HepG2 (cell line): ENCODE data around the gene LTV1. TPM values are rescaled to one million over a fixed set of nuclear protein-coding genes. Genes with fewer than 3 reads are reported as not detected.
A peak's percentile ranks its signal among the peaks of the same experiment; 100 is the strongest.

Experiments used
- ETV5 ChIP-seq: IDR thresholded peaks from 2 replicates; pipeline ENCODE4 v1.6.1; 2018; ENCODE audit warnings: missing biosample characterization, missing genetic modification reagents, inconsistent platforms, borderline replicate concordance
- GABPB1 ChIP-seq: IDR thresholded peaks from 2 replicates; pipeline ENCODE4 v1.6.1; 2016; ENCODE audit warnings: mild to moderate bottlenecking, missing genetic modification reagents, moderate library complexity, missing compliant biosample characterization
- HOXD1 ChIP-seq: sonication (generic); formaldehyde crosslinking; IDR thresholded peaks from 2 replicates; pipeline ENCODE4 v1.5.0; 2020; ENCODE audit warnings: missing genetic modification reagents
- MAFG ChIP-seq: sonication (generic); formaldehyde crosslinking; IDR thresholded peaks from 2 replicates; pipeline ENCODE4 v1.5.1; 2020; ENCODE audit warnings: mild to moderate bottlenecking, missing genetic modification reagents
- NAIF1 ChIP-seq: sonication (generic); formaldehyde crosslinking; IDR thresholded peaks from 2 replicates; pipeline ENCODE4 v1.5.0; 2020; ENCODE audit warnings: mild to moderate bottlenecking, missing genetic modification reagents, borderline replicate concordance
- TBL1XR1 ChIP-seq: fragments of 150-350 bp; IDR thresholded peaks from 2 replicates; pipeline ENCODE4 v1.6.1; 2014; ENCODE audit warnings: borderline replicate concordance, low read length; ENCODE audit not compliant: partially characterized antibody
- TCF7L2 ChIP-seq: IDR thresholded peaks from 2 replicates; pipeline ENCODE4 v1.6.1; 2011; ENCODE audit warnings: mild to moderate bottlenecking, low read depth, low read length, moderate library complexity
- ZBTB1 ChIP-seq: sonication (generic); formaldehyde crosslinking; IDR thresholded peaks from 2 replicates; pipeline ENCODE4 v1.4.0; 2020; ENCODE audit warnings: missing genetic modification reagents, borderline replicate concordance
- ZBTB20 ChIP-seq: sonication (generic); formaldehyde crosslinking; IDR thresholded peaks from 2 replicates; pipeline ENCODE4 v1.8.1; 2023; ENCODE audit warnings: missing genetic modification reagents, low read depth, mild to moderate bottlenecking, borderline replicate concordance
- ZNF296 ChIP-seq: sonication (generic); formaldehyde crosslinking; conservative IDR thresholded peaks from 2 replicates; pipeline ENCODE4 v1.5.0; 2020; ENCODE audit warnings: mild to moderate bottlenecking, missing genetic modification reagents
- ZNF432 ChIP-seq: sonication (generic); formaldehyde crosslinking; IDR thresholded peaks from 2 replicates; pipeline ENCODE4 v1.5.0; 2020; ENCODE audit warnings: missing genetic modification reagents, mild to moderate bottlenecking, borderline replicate concordance
- ZNF790 ChIP-seq: sonication (generic); formaldehyde crosslinking; IDR thresholded peaks from 2 replicates; pipeline ENCODE4 v1.8.0; 2022; ENCODE audit warnings: missing genetic modification reagents, mild to moderate bottlenecking, borderline replicate concordance
- polyA plus RNA-seq, 8 experiments: library from polyadenylated mRNA; depleted of rRNA in 3 of 8; stranded (reverse) in 7 of 8; unstranded in 1 of 8; fragments of >200 nt; fragmentation: Illumina TruSeq in 4 of 8; extraction: Trizol in 4 of 8; gene quantifications; 2 replicates each; pipeline versions ENCODE4 v1.2.1 to v1.2.3, GENCODE V29; 2011 to 2016; ENCODE audit warnings: low read depth in 4 of 8, missing spikeins in 1 of 8, mixed read lengths in 1 of 8; ENCODE audit not compliant: insufficient read depth in 1 of 8
- total RNA-seq, 5 experiments: library from RNA; depleted of rRNA; stranded (reverse); fragments of >200 nt; fragmentation: Illumina TruSeq; extraction: Trizol; gene quantifications; 2 replicates each; pipeline ENCODE4 v1.2.3, GENCODE V29; 2016; ENCODE audit warnings: low read depth in 1 of 5
- TF ChIP-seq, protein P1 (sequence below): sonication (generic); formaldehyde crosslinking; IDR thresholded peaks from 2 replicates; pipeline ENCODE4 v1.4.0; 2020; ENCODE audit warnings: missing genetic modification reagents, borderline replicate concordance
- TF ChIP-seq, protein P2 (sequence below): sonication (generic); formaldehyde crosslinking; IDR thresholded peaks from 2 replicates; pipeline ENCODE4 v1.8.0; 2022; ENCODE audit warnings: mild to moderate bottlenecking, missing genetic modification reagents, moderate library complexity
- TF ChIP-seq, protein P3 (sequence below): sonication (generic); formaldehyde crosslinking; conservative IDR thresholded peaks from 2 replicates; pipeline ENCODE4 v1.4.0; 2020; ENCODE audit warnings: missing genetic modification reagents
- TF ChIP-seq, protein P4 (sequence below): sonication (generic); formaldehyde crosslinking; IDR thresholded peaks from 2 replicates; pipeline ENCODE4 v1.4.0; 2020; ENCODE audit warnings: missing genetic modification reagents, borderline replicate concordance

The LTV1 gene
- total and polyA plus RNA-seq, 2 of the 13 experiments (the other 11 are each of a cell fraction or from before 2014, with no cell fraction given), result 21.1 to 85.8 TPM

DNA sequence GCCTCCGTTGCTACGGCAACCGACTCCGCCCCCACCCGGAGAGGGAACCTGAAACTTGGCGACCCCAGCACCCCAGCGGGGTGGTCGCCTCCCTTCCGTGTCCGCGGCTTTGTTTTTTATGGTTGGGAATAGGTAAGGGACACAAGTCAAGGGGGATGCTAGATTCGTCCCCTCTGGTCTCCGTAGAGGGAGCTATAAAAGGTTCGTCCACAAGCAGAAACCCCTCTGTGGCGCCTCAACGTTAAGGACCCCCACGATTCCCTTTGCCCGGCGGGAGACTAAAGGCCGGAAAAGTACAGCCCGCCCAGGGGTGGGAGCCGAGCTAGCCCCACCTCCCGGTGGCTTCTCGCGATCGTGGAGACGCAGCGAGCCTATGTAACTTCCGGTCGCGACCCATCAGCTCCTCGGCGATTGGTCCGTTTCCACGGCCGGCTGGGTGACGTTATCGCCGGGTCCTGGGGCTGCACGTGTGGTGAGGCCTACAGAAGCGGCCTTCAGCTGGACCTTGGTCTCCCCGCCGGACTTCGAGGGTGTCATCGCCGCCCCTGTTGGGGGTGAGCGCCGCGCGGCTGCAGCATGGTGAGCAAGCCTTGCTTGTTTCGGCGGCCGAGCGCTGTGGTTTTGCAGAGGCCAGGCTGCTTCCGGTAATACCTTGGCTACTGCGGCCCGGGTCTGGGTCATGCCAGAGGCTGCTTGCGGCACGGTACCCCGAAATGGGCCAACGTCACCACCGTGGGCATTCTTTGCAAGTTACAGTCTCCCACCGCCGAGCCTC, at the start of gene LTV1 (continued):
- TF ChIP-seq, protein P1, sequence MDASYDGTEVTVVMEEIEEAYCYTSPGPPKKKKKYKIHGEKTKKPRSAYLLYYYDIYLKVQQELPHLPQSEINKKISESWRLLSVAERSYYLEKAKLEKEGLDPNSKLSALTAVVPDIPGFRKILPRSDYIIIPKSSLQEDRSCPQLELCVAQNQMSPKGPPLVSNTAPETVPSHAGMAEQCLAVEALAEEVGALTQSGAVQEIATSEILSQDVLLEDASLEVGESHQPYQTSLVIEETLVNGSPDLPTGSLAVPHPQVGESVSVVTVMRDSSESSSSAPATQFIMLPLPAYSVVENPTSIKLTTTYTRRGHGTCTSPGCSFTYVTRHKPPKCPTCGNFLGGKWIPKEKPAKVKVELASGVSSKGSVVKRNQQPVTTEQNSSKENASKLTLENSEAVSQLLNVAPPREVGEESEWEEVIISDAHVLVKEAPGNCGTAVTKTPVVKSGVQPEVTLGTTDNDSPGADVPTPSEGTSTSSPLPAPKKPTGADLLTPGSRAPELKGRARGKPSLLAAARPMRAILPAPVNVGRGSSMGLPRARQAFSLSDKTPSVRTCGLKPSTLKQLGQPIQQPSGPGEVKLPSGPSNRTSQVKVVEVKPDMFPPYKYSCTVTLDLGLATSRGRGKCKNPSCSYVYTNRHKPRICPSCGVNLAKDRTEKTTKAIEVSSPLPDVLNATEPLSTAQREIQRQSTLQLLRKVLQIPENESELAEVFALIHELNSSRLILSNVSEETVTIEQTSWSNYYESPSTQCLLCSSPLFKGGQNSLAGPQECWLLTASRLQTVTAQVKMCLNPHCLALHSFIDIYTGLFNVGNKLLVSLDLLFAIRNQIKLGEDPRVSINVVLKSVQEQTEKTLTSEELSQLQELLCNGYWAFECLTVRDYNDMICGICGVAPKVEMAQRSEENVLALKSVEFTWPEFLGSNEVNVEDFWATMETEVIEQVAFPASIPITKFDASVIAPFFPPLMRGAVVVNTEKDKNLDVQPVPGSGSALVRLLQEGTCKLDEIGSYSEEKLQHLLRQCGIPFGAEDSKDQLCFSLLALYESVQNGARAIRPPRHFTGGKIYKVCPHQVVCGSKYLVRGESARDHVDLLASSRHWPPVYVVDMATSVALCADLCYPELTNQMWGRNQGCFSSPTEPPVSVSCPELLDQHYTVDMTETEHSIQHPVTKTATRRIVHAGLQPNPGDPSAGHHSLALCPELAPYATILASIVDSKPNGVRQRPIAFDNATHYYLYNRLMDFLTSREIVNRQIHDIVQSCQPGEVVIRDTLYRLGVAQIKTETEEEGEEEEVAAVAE (CRISPR knock-in tag), result peak; percentile 95
- TF ChIP-seq ZBTB1 (CRISPR knock-in tag), result peak; percentile 66; the same call in 1 of the 2 replicates
- TF ChIP-seq, protein P2, sequence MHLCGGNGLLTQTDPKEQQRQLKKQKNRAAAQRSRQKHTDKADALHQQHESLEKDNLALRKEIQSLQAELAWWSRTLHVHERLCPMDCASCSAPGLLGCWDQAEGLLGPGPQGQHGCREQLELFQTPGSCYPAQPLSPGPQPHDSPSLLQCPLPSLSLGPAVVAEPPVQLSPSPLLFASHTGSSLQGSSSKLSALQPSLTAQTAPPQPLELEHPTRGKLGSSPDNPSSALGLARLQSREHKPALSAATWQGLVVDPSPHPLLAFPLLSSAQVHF (CRISPR knock-in tag), result peak; percentile 98; the same call in 1 of the 2 replicates
- TF ChIP-seq ZNF790 (CRISPR knock-in tag), result peak; percentile 99
- TF ChIP-seq MAFG (CRISPR knock-in tag), result no peak
- no peak for TF ChIP-seq ZNF432 (CRISPR knock-in tag)
- peak; percentile 95; the same call in 1 of the 2 replicates for TF ChIP-seq HOXD1 (CRISPR knock-in tag)
- peak; percentile 71; the same call in 1 of the 2 replicates for TF ChIP-seq ZNF296 (CRISPR knock-in tag)
- peak; percentile 54 for TF ChIP-seq TBL1XR1
- TF ChIP-seq NAIF1 (CRISPR knock-in tag), result peak; percentile 94
- peak; percentile 97 for TF ChIP-seq ZBTB20 (CRISPR knock-in tag)
- peak; percentile 89 for TF ChIP-seq ETV5 (CRISPR knock-in tag)
- TF ChIP-seq, protein P3, sequence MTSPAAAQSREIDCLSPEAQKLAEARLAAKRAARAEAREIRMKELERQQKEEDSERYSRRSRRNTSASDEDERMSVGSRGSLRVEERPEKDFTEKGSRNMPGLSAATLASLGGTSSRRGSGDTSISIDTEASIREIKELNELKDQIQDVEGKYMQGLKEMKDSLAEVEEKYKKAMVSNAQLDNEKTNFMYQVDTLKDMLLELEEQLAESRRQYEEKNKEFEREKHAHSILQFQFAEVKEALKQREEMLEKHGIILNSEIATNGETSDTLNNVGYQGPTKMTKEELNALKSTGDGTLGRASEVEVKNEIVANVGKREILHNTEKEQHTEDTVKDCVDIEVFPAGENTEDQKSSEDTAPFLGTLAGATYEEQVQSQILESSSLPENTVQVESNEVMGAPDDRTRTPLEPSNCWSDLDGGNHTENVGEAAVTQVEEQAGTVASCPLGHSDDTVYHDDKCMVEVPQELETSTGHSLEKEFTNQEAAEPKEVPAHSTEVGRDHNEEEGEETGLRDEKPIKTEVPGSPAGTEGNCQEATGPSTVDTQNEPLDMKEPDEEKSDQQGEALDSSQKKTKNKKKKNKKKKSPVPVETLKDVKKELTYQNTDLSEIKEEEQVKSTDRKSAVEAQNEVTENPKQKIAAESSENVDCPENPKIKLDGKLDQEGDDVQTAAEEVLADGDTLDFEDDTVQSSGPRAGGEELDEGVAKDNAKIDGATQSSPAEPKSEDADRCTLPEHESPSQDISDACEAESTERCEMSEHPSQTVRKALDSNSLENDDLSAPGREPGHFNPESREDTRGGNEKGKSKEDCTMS (CRISPR knock-in tag), result no peak
- TF ChIP-seq, protein P4, sequence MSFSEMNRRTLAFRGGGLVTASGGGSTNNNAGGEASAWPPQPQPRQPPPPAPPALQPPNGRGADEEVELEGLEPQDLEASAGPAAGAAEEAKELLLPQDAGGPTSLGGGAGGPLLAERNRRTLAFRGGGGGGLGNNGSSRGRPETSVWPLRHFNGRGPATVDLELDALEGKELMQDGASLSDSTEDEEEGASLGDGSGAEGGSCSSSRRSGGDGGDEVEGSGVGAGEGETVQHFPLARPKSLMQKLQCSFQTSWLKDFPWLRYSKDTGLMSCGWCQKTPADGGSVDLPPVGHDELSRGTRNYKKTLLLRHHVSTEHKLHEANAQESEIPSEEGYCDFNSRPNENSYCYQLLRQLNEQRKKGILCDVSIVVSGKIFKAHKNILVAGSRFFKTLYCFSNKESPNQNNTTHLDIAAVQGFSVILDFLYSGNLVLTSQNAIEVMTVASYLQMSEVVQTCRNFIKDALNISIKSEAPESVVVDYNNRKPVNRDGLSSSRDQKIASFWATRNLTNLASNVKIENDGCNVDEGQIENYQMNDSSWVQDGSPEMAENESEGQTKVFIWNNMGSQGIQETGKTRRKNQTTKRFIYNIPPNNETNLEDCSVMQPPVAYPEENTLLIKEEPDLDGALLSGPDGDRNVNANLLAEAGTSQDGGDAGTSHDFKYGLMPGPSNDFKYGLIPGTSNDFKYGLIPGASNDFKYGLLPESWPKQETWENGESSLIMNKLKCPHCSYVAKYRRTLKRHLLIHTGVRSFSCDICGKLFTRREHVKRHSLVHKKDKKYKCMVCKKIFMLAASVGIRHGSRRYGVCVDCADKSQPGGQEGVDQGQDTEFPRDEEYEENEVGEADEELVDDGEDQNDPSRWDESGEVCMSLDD (CRISPR knock-in tag), result peak; percentile 95
- no peak for TF ChIP-seq TCF7L2
- TF ChIP-seq GABPB1 (CRISPR knock-in tag), result peak; percentile 99
